Measurements from ENCODE around the gene GPR148. TPM values are rescaled to one million over a fixed set of nuclear protein-coding genes. Genes with fewer than 3 reads are reported as not detected.

The GPR148 gene
- total RNA-seq, 1 donor from 2014 or later = not detected

- no peak for DNase-seq (ENCODE audit: low spot score)
- Mint-ChIP-seq H3K27ac (ENCODE audit: unreplicated experiment) (no peak overlapping the region), H3K4me1 (ENCODE audit: unreplicated experiment) (no peaks in the 10 kb centered on the region), H3K4me3 (ENCODE audit: unreplicated experiment) (no peak overlapping the region), H3K27me3 (ENCODE audit: unreplicated experiment) (no peaks in the 10 kb centered on the region), H3K9me3 (ENCODE audit: unreplicated experiment) (no peaks in the 10 kb centered on the region), H3K36me3 (ENCODE audit: low read depth, unreplicated experiment) (no peaks in the 10 kb centered on the region)
- TF ChIP-seq, protein P1, sequence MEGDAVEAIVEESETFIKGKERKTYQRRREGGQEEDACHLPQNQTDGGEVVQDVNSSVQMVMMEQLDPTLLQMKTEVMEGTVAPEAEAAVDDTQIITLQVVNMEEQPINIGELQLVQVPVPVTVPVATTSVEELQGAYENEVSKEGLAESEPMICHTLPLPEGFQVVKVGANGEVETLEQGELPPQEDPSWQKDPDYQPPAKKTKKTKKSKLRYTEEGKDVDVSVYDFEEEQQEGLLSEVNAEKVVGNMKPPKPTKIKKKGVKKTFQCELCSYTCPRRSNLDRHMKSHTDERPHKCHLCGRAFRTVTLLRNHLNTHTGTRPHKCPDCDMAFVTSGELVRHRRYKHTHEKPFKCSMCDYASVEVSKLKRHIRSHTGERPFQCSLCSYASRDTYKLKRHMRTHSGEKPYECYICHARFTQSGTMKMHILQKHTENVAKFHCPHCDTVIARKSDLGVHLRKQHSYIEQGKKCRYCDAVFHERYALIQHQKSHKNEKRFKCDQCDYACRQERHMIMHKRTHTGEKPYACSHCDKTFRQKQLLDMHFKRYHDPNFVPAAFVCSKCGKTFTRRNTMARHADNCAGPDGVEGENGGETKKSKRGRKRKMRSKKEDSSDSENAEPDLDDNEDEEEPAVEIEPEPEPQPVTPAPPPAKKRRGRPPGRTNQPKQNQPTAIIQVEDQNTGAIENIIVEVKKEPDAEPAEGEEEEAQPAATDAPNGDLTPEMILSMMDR (IDR thresholded peaks at IDR 0.05; ENCODE audit: unreplicated experiment) = no peak
Observed at GRCh38 chr2:130778781-130779180, 49.9 kb downstream of the GPR148 start.

Other genes with a start within 250 kb of the GPR148 start
- gene POTEI, start 219.7 kb upstream of the GPR148 start, total RNA-seq (ENCODE audit: unreplicated experiment) = 0.15 TPM
- gene CFC1B, start 207.8 kb upstream of the GPR148 start, total RNA-seq (ENCODE audit: unreplicated experiment) = not detected
- gene CFC1, start 129.5 kb upstream of the GPR148 start, total RNA-seq (ENCODE audit: unreplicated experiment) = 1.2 TPM
- gene POTEJ, start 117.6 kb upstream of the GPR148 start, total RNA-seq (ENCODE audit: unreplicated experiment) = not detected
- gene AMER3, start 26.5 kb downstream of the GPR148 start, total RNA-seq (ENCODE audit: unreplicated experiment) = 0.18 TPM
- gene ARHGEF4, start 107.8 kb downstream of the GPR148 start, total RNA-seq (ENCODE audit: unreplicated experiment) = 10.3 TPM

Data from endothelial cell (in vitro differentiated cells).